NCI-H446 (cell line): ENCODE data around the gene MMP14.

Experiments used
- DNase-seq, 2 experiments: peaks; one replicate each; lab custom pipeline; 2025; lab: John Stamatoyannopoulos, UW

Gene MMP14

GRCh38 chr14:22861651-22862050, 25.3 kb downstream of the MMP14 start:
- DNase-seq, result no peak

DNA sequence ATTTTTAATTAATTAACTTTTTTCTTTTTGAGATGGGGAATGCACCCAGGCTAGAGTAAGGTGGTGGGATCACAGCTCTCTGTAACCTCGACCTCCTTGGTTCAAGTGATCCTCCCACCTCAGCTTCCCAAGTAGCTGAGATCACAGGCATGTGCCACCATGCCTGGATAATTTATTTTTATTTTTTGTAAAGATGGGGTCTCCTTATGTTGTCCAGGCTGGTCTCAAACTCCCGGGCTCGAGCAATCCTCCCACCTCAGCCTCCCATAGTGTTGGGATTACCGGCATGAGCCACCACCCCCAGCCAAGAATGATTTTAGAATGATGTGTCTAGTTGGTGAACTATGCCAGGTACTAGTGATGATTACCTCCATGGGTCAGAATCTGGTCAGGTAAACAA, 28.6 kb downstream of the MMP14 start:
- no peak for DNase-seq

- no peak for DNase-seq
Observed at GRCh38 chr14:22865424-22866405, 29.3 kb downstream of the MMP14 start.

DNA sequence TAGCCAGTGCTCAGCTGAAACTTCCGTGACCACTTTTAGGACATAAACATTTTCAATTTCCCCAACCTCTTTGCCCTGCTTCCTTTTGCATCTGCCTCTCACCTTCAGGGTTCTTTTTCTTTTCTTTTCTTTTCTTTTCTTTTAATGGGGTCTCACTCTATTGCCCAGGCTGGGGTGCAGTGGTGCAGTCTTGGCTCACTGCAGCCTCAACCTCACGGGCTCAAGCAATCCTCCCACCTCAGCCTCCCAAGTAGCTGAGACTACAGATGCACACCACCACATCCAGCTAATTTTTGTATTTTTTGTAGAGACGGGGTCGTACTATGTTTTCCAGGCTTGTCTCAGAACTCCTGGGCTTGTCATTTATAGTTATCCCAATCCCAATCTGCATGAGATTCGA, 30.5 kb downstream of the MMP14 start:
- DNase-seq, result no peak

DNA sequence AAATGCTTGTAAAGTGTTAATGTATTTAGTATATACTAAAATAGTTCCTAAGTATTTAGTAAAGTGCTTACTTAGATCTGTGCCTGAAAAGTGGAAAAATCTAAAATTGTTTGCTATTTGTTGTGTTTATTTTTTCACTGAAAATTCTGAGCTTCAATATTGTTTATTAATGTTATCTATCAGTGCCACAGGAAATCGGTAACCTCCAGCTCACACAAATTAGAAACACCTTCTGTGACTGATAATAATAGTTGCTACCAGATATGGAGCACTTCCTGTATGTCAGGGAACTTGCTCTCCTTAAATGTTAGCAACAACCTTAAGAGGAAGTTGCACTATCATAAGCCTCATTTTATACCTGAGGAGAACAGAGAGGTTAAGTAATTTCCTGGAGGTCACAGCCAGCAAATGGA, 34.4 kb downstream of the MMP14 start:
- DNase-seq, result no peak

DNA sequence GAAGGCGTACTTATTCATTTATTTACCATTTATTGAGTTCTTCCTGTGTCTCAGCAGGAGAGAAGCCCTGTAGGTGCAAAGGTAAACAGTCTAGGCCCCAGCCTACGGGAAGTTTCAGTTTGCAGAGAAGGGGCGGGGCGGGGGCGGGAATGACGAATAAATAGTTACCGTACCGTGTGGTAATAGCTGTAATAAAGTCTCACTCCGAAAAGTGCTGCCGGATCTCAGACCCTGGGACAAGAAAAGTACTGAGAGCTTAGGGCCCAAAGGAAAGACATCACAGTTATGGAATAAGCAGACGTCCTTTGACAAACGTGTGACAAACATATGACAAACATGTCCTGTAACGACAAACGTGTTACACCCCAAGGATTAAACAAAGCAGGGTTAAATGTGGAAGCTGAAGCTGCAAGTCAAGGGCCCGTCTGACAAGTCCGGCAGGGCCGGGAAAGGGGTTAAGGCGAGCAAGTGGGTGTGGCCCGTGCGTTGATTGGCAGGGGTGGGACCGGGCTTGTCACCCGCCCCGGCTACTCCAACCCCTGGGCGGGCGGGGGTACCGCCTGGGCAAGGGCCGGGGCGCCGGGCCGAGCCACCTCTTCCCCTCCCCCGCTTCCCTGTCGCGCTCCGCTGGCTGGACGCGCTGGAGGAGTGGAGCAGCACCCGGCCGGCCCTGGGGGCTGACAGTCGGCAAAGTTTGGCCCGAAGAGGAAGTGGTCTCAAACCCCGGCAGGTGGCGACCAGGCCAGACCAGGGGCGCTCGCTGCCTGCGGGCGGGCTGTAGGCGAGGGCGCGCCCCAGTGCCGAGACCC, 35.0 kb downstream of the MMP14 start, which contains the start of gene LRP10:
LRP10 (plus strand) TSS at position 517 of the 809 bp plus-strand sequence. CDS start 564 bp downstream, outside the sequence.
- DNase-seq, result peak; percentile 38 to 78

DNA sequence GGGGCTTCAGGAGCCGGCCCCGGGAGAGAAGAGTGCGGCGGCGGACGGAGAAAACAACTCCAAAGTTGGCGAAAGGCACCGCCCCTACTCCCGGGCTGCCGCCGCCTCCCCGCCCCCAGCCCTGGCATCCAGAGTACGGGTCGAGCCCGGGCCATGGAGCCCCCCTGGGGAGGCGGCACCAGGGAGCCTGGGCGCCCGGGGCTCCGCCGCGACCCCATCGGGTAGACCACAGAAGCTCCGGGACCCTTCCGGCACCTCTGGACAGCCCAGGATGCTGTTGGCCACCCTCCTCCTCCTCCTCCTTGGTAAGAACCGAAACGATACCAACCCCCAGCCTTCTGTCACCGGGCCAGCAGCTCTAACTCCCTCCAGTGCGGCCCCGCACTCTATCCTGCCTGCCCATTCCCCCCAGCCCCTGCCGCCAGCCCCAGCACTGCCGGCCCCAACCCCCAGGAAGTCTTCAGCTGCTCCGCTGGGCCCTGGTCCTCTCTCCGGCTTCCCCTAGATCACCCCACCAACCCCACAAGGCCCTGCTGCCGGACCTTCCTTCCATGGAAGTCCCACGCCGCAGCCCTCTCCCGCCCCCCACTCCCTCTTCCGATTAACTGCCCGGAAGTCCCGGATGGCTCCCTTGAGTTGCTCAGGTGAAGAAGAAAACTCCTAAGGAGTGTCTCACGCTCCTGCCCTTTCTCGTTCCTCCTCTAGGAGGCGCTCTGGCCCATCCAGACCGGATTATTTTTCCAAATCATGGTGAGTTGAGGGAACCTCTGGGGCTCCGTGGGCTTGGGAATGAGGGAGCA, 35.8 kb downstream of the MMP14 start:
- DNase-seq, result peak; percentile 70 to 82

GRCh38 chr14:22872833-22873520, 36.6 kb downstream of the MMP14 start:
- no peak for DNase-seq

GRCh38 chr14:22875003-22875747, 38.8 kb downstream of the MMP14 start:
- DNase-seq, result no peak

DNA sequence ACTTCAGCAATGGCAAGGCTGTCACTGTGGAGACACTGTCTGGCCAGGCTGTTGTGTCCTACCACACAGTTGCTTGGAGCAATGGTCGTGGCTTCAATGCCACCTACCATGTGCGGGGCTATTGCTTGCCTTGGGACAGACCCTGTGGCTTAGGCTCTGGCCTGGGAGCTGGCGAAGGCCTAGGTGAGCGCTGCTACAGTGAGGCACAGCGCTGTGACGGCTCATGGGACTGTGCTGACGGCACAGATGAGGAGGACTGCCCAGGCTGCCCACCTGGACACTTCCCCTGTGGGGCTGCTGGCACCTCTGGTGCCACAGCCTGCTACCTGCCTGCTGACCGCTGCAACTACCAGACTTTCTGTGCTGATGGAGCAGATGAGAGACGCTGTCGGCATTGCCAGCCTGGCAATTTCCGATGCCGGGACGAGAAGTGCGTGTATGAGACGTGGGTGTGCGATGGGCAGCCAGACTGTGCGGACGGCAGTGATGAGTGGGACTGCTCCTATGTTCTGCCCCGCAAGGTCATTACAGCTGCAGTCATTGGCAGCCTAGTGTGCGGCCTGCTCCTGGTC, 39.4 kb downstream of the MMP14 start:
- no peak for DNase-seq

- no peak for DNase-seq
Observed at GRCh38 chr14:22877000-22877501, 40.7 kb downstream of the MMP14 start.

GRCh38 chr14:22878271-22879246, 42.2 kb downstream of the MMP14 start:
- DNase-seq, result no peak

GRCh38 chr14:22882064-22882463, 45.7 kb downstream of the MMP14 start:
- no peak for DNase-seq

GRCh38 chr14:22882529-22883172, 46.3 kb downstream of the MMP14 start:
- DNase-seq, result no peak

DNA sequence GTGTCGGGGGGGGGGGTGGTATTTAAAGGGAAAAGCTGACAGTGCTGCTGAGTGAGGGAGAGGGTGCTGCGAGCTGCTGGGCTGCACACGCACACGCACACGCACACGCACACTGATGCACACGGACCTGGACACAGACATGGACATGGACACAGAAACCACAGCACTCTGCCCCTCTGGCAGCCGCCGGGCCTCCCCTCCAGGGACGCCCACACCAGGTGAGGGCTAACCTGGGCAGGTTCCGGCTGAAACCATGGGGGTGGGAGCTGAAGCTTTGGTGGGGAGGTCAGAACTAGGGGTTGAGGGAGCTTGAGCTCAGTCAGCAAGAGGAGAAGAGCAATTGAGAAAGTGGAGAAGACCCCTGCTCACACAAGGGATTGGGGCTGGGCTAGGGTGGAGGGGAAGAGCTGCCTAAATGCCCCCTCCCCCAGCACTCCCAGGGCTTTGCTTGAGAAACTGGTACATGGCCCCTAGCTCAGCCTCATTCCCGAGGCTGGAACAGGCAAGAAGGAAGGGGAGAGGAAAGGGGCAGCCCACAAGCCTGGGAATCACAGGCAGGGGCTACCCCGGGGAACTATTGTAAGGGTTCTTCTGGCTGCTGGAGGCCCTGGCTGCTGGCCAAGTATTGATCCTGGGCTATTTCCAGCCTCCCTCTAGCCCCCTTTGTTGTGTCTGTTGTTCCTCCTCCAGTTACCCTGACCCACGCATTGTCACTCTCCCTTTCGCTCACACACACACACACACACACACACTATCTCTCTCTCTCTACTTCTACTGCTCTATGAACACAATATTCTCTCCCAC, 47.0 kb downstream of the MMP14 start, which contains the start of gene REM2:
REM2 (plus strand) TSS at position 50 of the 804 bp plus-strand sequence; CDS start at position 116, 66 bp downstream.
- no peak for DNase-seq

DNA sequence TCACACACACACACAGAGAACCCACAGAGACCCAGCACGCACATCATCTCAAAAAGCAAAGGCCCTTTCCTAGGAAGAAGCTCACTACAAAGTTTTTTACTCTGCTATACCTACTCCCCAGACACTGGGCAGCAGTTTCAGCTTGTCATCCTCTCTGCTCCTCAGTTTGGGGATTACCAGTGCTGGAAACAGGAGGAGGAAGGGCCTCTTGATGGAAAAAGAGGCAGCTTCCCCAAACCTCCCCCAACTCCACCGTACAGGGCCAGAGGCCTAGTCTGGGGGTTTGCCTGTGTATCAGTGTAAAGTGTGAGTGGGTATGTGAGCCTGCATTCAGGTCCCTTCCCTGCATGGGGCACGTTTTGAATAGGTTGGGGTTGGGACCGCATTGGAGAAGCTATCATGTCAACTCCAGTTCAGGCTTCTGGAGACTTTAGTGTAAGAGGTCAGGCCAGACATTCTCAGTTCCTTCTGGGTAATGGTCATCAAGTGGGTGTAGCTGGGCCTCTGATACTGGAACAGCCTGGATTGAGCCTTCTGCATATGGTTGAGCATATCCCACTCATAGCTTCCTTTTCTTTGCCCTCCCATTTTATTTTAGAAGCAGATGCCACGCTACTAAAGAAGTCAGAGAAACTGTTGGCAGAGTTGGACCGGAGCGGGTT, 47.8 kb downstream of the MMP14 start:
- DNase-seq, result no peak
